CD4-positive, alpha-beta memory T cell (primary cell): Measurements from ENCODE around the gene FERMT2. TPM values are rescaled to one million over a fixed set of nuclear protein-coding genes. Genes with fewer than 3 reads are reported as not detected.

Source experiments
- CTCF ChIA-PET: fragments of 350-600 bp; sonication (Branson Sonifier 250); formaldehyde crosslinking; loops from one replicate; lab custom pipeline; 2021; ENCODE audit warnings: inconsistent platforms; ENCODE audit not compliant: partially characterized antibody; lab: Charles Lee
- POLR2A ChIA-PET: fragments of 350-600 bp; sonication (Branson Sonifier 250); formaldehyde crosslinking; loops from one replicate; lab custom pipeline; 2021; ENCODE audit not compliant: partially characterized antibody; lab: Charles Lee
- DNase-seq, 5 donors: peaks; one replicate each; pipeline versions ENCODE4 v3.0.0 to v3.0.0-alpha.2; 2020 to 2022; ENCODE audit warnings: mixed read lengths in 1 of 5
- H3K27ac ChIP-seq: one replicate; pipeline ENCODE4 v1.7.0; 2013; ENCODE audit warnings: low read depth, low read length
- H3K27me3 ChIP-seq: 2 replicates; pipeline ENCODE4 v1.7.0; 2013; ENCODE audit warnings: mild to moderate bottlenecking, low read length, moderate library complexity; ENCODE audit not compliant: insufficient read depth
- H3K36me3 ChIP-seq: 2 replicates; pipeline ENCODE4 v1.7.0; 2013; ENCODE audit warnings: mild to moderate bottlenecking, low read length, moderate library complexity; ENCODE audit not compliant: insufficient read depth
- H3K4me1 ChIP-seq: 2 replicates; pipeline ENCODE4 v1.7.0; 2013; ENCODE audit warnings: mild to moderate bottlenecking, low read length, moderate library complexity; ENCODE audit not compliant: insufficient read depth
- H3K4me3 ChIP-seq, 2 donors: one replicate each; pipeline ENCODE4 v1.7.0; 2013; ENCODE audit warnings: low read length in 2 of 2, mild to moderate bottlenecking in 1 of 2
- H3K9me3 ChIP-seq, 2 donors: one replicate each; pipeline ENCODE4 v1.7.0; 2013; ENCODE audit warnings: low read length in 2 of 2, control low read depth in 1 of 2; ENCODE audit not compliant: control insufficient read depth in 1 of 2
- H3K27ac Mint-ChIP-seq, 7 donors: one replicate each; pipeline ENCODE4 v1.8.0; 2020 to 2021; ENCODE audit warnings: mixed read lengths in 7 of 7, mild to moderate bottlenecking in 6 of 7, inconsistent platforms in 3 of 7, moderate library complexity in 3 of 7
- H3K27me3 Mint-ChIP-seq, 2 donors: one replicate each; pipeline ENCODE4 v1.8.0; 2020 to 2021; ENCODE audit warnings: mixed read lengths in 2 of 2
- H3K36me3 Mint-ChIP-seq, 2 donors: one replicate each; pipeline ENCODE4 v1.8.0; 2020 to 2021; ENCODE audit warnings: mixed read lengths in 2 of 2, inconsistent platforms in 1 of 2, mild to moderate bottlenecking in 1 of 2
- H3K4me1 Mint-ChIP-seq, 4 donors: one replicate each; pipeline ENCODE4 v1.8.0; 2020 to 2021; ENCODE audit warnings: mixed read lengths in 4 of 4, mild to moderate bottlenecking in 1 of 4
- H3K4me3 Mint-ChIP-seq, 8 donors: one replicate each; pipeline ENCODE4 v1.8.0; 2020 to 2021; ENCODE audit warnings: mixed read lengths in 8 of 8, mild to moderate bottlenecking in 7 of 8, moderate library complexity in 6 of 8, inconsistent platforms in 3 of 8
- H3K9me3 Mint-ChIP-seq, 8 donors: one replicate each; pipeline ENCODE4 v1.8.0; 2020 to 2021; ENCODE audit warnings: mixed read lengths in 8 of 8, mild to moderate bottlenecking in 5 of 8, inconsistent platforms in 3 of 8, moderate library complexity in 1 of 8
- intact Hi-C: fragments of 100-400 bp; cut with micrococcal nuclease; formaldehyde crosslinking; loops from one replicate; pipeline ENCODE4 v1.15.1; 2023
- polyA plus RNA-seq, 2 donors: library from polyadenylated mRNA; unstranded; fragments of 300-500 nt; fragmentation: Illumina TruSeq; gene quantifications; one replicate each; pipeline ENCODE4 v1.2.3, GENCODE V29; 2021
- total RNA-seq, 2 experiments: library from RNA; stranded (reverse); gene quantifications; one replicate each; pipeline ENCODE4 v1.2.3, GENCODE V29; 2021

FERMT2 gene
- total and polyA plus RNA-seq, 4 experiments from 2014 or later, result 0.75 to 0.79 TPM; not detected in 2

GRCh38 chr14:52944254-52944653 is 6.6 kb downstream of the FERMT2 start:
- H3K27me3 ChIP-seq, result peaks cover 28% of the 10 kb centered on the region
- Mint-ChIP-seq H3K36me3 (no peaks in the 10 kb centered on the region), H3K27ac (no peak overlapping the region), H3K4me3 (no peak overlapping the region), H3K9me3 (no peaks in the 10 kb centered on the region), H3K27me3 (peaks cover 19 to 22% of the 10 kb centered on the region in 2 donors), H3K4me1 (peaks cover under 1 to 8% (median 2%) of the 10 kb centered on the region in 4 donors)
- intact Hi-C loops, result no loop called here
- POLR2A ChIA-PET, result no interaction called here
- no peak for DNase-seq
- peaks cover 2% of the 10 kb centered on the region for H3K4me1 ChIP-seq
- H3K27ac ChIP-seq, result no peak overlapping the region
- no peaks in the 10 kb centered on the region for H3K36me3 ChIP-seq
- H3K9me3 ChIP-seq, result no peaks in the 10 kb centered on the region
- H3K4me3 ChIP-seq, result no peak overlapping the region
- CTCF ChIA-PET, result interaction anchor here (1.0 kb wide), 1 partner anchor 10 kb away, joined by 3 read pairs; no protein-coding TSS in a partner anchor

DNA sequence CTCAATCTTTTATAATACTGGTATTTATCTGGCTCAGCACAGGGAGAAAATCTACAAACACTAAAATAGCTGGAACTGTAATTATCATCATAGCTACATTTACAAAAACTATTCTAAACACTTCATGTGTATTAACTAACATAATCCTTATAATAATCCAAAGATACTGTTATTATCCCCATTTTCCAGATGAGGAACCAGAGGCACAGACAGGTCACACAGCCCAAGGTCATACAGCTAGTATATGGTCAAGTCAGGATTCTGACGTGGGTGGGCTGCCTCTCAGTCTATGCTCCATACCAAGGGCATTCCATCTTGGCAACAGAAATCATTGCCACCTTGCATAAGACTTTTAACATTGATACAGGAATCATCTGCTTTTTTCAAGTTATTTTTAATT is 11.4 kb downstream of the FERMT2 start:
- Histone ChIP-seq H3K4me1 (no peaks in the 10 kb centered on the region), H3K27ac (no peak overlapping the region), H3K4me3 (no peak overlapping the region), H3K27me3 (peaks cover 2% of the 10 kb centered on the region), H3K9me3 (no peaks in the 10 kb centered on the region), H3K36me3 (no peaks in the 10 kb centered on the region)
- POLR2A ChIA-PET, result no interaction called here
- no peaks in the 10 kb centered on the region for H3K4me1 Mint-ChIP-seq
- peaks cover 8 to 11% of the 10 kb centered on the region in 2 donors for H3K27me3 Mint-ChIP-seq
- H3K36me3 Mint-ChIP-seq, result no peaks in the 10 kb centered on the region
- H3K4me3 Mint-ChIP-seq, result no peak overlapping the region
- CTCF ChIA-PET, result interaction anchor here (0.7 kb wide), 1 partner anchor 329 kb away, joined by 3 read pairs; no protein-coding TSS in a partner anchor
- no peak for DNase-seq
- no peaks in the 10 kb centered on the region for H3K9me3 Mint-ChIP-seq
- intact Hi-C loops, result no loop called here
- no peak overlapping the region for H3K27ac Mint-ChIP-seq

GRCh38 chr14:52937869-52938268 is 13.0 kb downstream of the FERMT2 start:
- intact Hi-C loops, result no loop called here
- Histone ChIP-seq H3K4me1 (no peaks in the 10 kb centered on the region), H3K9me3 (no peaks in the 10 kb centered on the region), H3K27me3 (no peaks in the 10 kb centered on the region), H3K36me3 (no peaks in the 10 kb centered on the region), H3K27ac (no peak overlapping the region), H3K4me3 (no peak overlapping the region)
- Mint-ChIP-seq H3K36me3 (no peaks in the 10 kb centered on the region), H3K9me3 (no peaks in the 10 kb centered on the region), H3K4me3 (no peak overlapping the region), H3K4me1 (no peaks in the 10 kb centered on the region), H3K27me3 (peaks cover 8 to 13% of the 10 kb centered on the region in 2 donors), H3K27ac (no peak overlapping the region)
- ChIA-PET CTCF (interaction anchor here (0.6 kb wide), 1 partner anchor 12 kb away, joined by 3 read pairs; no protein-coding TSS in a partner anchor), POLR2A (no interaction called here)
- DNase-seq, result no peak

GRCh38 chr14:52937306-52937705 is 13.5 kb downstream of the FERMT2 start:
- DNase-seq, result no peak
- Mint-ChIP-seq H3K4me1 (no peaks in the 10 kb centered on the region), H3K27me3 (peaks cover 8 to 13% of the 10 kb centered on the region in 2 donors), H3K36me3 (no peaks in the 10 kb centered on the region), H3K9me3 (no peaks in the 10 kb centered on the region), H3K4me3 (no peak overlapping the region), H3K27ac (no peak overlapping the region)
- ChIA-PET POLR2A (no interaction called here), CTCF (no interaction called here)
- intact Hi-C loops, result no loop called here
- Histone ChIP-seq H3K4me1 (no peaks in the 10 kb centered on the region), H3K36me3 (no peaks in the 10 kb centered on the region), H3K27me3 (no peaks in the 10 kb centered on the region), H3K9me3 (no peaks in the 10 kb centered on the region), H3K27ac (no peak overlapping the region), H3K4me3 (no peak overlapping the region)

- H3K4me1 Mint-ChIP-seq, result no peaks in the 10 kb centered on the region
- no peaks in the 10 kb centered on the region for H3K36me3 Mint-ChIP-seq
- Histone ChIP-seq H3K27ac (no peak overlapping the region), H3K36me3 (no peaks in the 10 kb centered on the region), H3K27me3 (no peaks in the 10 kb centered on the region), H3K9me3 (no peaks in the 10 kb centered on the region), H3K4me3 (no peak overlapping the region), H3K4me1 (no peaks in the 10 kb centered on the region)
- H3K27me3 Mint-ChIP-seq, result peaks cover 8 to 13% of the 10 kb centered on the region in 2 donors
- no peak overlapping the region for H3K4me3 Mint-ChIP-seq
- H3K27ac Mint-ChIP-seq, result peak overlapping the region in 1 of 7 donors; percentile 9
- no peaks in the 10 kb centered on the region for H3K9me3 Mint-ChIP-seq
- ChIA-PET CTCF (no interaction called here), POLR2A (no interaction called here)
- no peak for DNase-seq
- intact Hi-C loops, result no loop called here
Measured at GRCh38 chr14:52936437-52936836, 14.4 kb downstream of the FERMT2 start.

DNA sequence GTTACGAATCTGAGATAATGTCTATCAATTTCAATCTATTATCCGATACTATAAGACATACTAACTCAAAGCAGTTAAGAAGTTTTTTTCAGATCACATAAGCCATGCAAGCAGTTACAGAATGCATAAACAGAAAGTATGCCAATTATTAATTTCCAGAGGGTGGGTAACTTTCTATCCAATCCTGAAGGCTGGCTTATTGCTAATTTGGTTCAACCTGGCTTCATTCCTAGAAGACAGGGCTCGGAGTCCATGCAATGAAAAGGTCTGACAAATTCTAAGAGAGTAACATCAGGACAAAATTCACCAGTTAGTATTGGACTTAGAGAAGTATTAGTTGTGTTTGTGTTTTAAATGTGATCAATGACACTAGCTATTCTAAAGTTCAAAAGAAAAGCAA is 15.0 kb downstream of the FERMT2 start:
- Histone ChIP-seq H3K36me3 (no peaks in the 10 kb centered on the region), H3K9me3 (no peaks in the 10 kb centered on the region), H3K4me3 (no peak overlapping the region), H3K27ac (no peak overlapping the region), H3K27me3 (no peaks in the 10 kb centered on the region), H3K4me1 (no peaks in the 10 kb centered on the region)
- CTCF ChIA-PET, result interaction anchor here (0.6 kb wide), 1 partner anchor 89 kb away, joined by 4 read pairs; no protein-coding TSS in a partner anchor
- peaks cover 8 to 13% of the 10 kb centered on the region in 2 donors for H3K27me3 Mint-ChIP-seq
- POLR2A ChIA-PET, result no interaction called here
- no peaks in the 10 kb centered on the region for H3K9me3 Mint-ChIP-seq
- H3K27ac Mint-ChIP-seq, result no peak overlapping the region
- no peaks in the 10 kb centered on the region for H3K4me1 Mint-ChIP-seq
- no peak overlapping the region for H3K4me3 Mint-ChIP-seq
- no peaks in the 10 kb centered on the region for H3K36me3 Mint-ChIP-seq
- intact Hi-C loops, result no loop called here
- DNase-seq, result no peak

- Mint-ChIP-seq H3K27ac (no peak overlapping the region), H3K9me3 (no peaks in the 10 kb centered on the region), H3K27me3 (peaks cover 8 to 13% of the 10 kb centered on the region in 2 donors), H3K36me3 (no peaks in the 10 kb centered on the region), H3K4me1 (no peaks in the 10 kb centered on the region), H3K4me3 (no peak overlapping the region)
- CTCF ChIA-PET, result interaction anchor here (0.8 to 1.8 kb wide), 3 partner anchors 10 to 26 kb away, joined by 3 to 4 read pairs (median 4); no protein-coding TSS in a partner anchor
- Histone ChIP-seq H3K4me3 (no peak overlapping the region), H3K36me3 (no peaks in the 10 kb centered on the region), H3K27ac (no peak overlapping the region), H3K9me3 (no peaks in the 10 kb centered on the region), H3K4me1 (no peaks in the 10 kb centered on the region), H3K27me3 (no peaks in the 10 kb centered on the region)
- no peak for DNase-seq
- POLR2A ChIA-PET, result no interaction called here
- intact Hi-C loops, result no loop called here
Measured at GRCh38 chr14:52934762-52935161, 16.1 kb downstream of the FERMT2 start.
